ENCODE data around the gene COL8A1.
"Not testable (repeated sequence)": the region's sequence is repeated elsewhere in the genome, so short reads cannot be mapped to it uniquely, and the experiment has no call there.

The COL8A1 gene

DNA sequence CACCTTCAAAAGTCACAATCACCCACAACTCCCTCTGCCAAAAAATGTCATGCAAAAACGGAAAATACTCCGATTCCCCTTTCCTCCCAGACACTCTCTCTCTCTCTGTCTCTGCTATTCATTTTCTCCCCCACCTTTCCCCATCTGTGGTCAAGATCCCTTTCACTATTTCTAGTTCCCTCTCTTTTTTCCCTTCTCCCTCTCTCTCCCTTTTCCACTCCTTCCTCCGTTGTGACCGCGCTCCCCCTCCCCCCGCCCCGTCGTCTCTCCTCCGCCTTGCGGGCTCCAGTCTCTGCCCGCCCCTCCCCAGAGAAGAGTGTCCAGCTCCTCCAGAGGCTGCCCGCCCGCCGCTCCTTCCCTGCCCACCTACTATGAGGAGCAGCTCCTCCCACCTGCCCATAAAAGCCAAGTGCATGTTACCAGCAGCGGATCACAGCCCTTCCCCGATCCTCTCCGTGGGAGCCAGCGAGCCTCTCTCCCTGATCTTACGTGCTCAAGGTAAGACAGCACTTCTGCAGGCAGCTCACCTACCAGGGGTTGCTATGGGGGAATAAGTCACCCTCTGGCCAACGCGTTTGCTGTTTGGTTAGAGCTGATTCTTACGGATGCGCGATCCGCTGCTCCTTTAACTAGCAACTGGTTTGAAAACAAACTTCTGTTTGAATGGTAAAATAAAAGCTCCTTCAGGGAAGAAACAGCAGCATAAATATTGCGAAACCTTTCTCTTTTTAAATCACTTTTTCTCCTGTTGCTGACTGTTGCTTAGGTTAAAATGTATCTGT lies at the start of gene COL8A1:
Gene COL8A1, plus strand, starts transcription at position 428 of the 782 bp plus-strand sequence. CDS start 152,089 bp downstream, outside the sequence.
- DNase-seq: peak; percentile 27

DNA sequence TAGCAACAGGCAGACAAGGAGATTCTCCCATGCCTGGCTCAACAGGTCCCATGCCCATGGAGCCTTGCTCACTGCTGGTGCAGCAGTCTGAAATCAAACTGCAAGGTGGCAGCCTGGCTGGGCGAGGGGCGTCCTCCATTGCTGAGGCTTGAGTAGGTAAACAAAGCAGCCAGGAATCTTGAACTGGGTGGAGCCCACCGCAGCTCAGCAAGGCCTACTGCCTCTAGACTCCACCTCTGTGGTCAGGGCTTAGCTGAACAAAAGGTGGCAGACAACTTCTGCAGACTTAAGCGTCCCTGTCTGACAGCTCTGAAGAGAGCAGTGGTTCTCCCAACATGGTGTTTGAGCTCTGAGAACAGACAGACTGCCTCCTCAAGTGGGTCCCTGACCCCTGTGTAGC lies 49.2 kb upstream of the COL8A1 start:
- DNase-seq: not testable (repeated sequence)

DNA sequence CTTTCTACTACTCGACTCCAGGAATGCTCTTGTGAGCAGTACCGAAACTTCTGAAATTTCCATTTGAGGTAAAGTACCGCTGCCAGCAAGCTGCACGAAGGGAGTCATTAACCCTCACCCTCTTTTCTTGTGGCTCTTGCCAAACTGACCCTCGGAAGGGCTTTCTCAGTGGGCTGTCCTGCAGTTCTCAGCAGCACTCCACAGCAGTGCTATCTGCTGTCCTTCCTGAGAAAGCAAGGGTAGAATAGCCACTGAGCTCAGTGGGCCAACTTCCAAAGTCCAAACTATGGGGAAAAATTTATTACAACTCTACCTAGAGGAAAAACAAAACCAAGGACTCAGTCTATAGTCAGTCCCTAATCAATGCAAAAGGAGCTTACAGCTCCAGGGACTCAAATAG lies 38.5 kb upstream of the COL8A1 start:
- DNase-seq: no peak

DNA sequence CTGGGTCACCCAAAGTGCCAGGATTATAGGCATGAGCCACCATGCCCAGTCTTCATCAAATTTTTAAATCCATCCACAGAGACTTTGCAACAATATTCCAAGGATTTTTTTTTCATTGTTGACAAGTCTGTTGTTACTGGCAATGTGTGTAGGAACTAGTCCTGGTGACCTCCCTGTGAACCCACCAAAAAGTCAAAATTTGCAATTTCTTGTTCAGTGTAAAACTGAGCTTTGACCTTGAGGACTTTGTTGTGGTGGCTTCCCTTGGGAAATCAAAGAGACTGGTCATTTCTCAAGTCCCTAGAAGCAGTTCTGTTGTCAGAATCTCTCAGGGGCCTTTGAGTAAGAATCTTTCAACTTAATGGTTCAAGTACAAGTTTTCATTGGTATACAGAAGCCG lies 36.9 kb upstream of the COL8A1 start:
- no peak for DNase-seq

DNA sequence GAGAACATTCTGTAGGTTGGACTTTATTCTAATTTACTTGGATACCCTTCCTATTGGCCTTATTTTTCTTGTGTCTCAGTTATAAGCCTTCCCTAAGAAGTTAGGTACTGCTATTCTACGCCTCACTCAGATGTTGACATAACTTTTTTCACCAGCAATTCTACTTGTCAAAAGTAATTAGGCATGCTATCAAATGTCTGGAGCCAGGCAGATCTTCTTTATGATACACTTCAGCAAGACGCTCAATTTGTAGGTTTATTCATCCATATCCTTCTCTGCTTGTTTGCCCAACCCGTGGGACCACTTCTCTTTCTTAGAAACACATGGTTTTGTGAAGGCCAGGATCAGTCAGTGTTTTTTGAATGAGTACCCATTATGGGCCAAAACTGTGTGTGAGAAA lies 36.2 kb upstream of the COL8A1 start:
- DNase-seq: peak; percentile 17

DNA sequence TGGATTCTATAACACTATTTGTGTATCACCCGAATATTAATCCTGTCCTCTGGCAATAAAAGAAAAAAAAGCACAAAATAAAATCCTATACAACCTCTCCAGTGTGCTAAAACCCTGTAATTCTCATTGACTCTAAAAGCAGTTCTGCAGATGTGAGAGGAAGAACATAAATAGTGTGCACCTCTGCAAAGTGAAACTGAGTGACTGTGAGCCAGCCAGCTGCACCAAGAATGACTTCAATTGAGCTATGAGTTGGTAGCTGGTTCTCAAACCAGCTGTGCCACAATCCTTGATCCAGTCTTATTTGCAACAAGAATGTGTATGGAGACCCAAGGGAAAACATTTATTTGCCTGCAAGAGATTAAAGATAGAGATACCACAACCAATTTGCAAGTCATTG lies 31.2 kb upstream of the COL8A1 start:
- DNase-seq: no peak

DNA sequence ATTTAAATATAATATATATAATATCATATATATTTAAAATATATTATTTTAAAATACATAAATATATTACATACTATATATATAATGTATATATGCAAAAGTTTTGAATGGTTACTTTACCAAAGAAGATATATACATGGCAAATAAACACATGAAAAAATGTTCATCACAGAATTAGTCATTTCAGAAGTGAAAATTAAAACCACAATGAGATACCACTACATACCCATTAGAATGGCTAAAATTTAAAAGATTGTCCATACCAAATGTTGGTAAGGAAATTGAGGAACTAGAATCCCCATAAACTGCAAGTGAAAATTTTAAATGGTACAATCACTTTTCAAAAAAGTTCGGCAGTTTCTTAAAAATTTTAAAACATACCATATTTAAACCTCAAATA lies 23.6 kb upstream of the COL8A1 start:
- DNase-seq: no peak

DNA sequence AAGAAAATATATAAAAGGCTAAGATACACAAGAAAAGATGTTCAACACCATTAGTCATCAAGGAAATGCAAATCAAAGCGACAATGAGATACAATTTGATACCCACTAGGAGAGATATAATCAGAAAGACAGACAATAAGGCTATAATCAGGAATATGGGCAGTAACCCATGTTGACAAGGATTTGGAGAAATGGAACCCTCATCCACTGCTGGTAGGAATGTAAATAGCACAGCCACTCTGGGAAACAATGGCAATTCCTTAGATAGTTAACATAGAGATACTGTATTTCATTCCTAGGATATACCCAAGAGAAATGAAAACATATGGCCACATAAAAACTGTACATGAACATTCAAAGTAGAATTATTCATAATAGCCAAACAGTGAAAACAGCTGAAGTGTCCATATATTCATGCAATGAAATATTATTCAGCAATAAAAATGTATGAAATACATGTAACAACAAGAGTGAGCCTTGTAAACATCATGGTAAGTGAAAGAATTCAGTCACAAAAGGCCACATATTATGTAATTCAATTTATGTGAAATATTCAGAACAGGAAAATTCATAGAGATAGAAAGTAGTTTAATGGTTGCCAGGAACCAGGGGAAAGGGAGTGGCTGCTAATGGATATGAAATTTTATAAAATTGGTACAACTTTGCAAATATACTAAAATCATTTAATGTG lies 18.2 kb upstream of the COL8A1 start:
- no peak for DNase-seq

DNA sequence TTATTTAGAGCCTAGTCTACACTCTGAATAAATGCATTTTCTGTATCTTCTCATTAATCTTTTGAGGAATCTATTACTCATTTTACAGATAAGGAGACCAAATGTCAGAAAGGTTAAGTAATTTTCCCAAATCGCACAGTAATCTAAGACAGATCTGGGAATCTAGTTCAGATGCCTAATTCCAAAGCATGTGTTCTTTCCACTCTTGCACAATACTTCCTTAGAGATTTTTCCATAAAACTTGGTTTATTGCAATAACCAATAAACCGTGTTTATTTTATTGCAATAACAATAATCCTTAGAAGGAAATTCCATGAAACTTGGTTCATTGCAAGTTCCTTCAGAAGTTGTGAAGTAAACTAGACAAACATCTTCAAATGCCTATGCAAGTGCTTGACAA lies 17.4 kb upstream of the COL8A1 start:
- DNase-seq: no peak

DNA sequence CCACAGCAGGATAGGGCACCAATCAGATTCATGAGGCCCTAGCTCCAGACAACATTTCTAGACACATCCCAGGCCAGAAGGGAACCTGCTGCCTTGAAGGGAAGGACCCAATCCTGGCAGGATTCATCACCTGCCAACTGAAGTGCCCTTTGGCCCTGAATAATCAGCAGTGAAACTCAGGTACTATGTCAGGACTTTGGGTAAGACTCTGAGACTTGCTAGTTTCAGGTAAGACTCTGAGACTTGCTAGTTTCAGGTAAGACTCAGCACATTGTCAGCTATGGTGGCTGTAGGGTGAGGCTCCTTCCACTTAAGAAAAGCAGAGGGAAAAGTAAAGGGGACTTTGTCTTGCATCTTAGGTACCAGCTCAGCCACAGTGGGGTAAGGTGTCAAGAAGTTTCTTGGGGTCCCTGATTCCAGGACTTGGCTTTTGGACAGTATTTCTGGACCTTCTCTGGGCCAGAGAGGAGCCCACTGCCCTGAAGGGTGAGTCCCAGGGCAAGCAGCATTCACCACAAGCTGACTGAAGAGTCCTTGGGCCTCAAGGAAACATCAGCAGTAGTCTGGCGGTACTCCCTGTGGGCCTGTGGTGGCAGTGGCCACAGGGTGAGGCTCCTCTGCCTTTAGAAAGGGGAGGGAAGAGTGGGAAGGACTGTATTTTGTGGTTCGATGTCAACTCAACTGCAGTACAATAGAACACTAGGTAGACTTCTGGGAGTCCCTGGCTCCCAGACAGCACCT lies 13.7 kb upstream of the COL8A1 start:
- no peak for DNase-seq

DNA sequence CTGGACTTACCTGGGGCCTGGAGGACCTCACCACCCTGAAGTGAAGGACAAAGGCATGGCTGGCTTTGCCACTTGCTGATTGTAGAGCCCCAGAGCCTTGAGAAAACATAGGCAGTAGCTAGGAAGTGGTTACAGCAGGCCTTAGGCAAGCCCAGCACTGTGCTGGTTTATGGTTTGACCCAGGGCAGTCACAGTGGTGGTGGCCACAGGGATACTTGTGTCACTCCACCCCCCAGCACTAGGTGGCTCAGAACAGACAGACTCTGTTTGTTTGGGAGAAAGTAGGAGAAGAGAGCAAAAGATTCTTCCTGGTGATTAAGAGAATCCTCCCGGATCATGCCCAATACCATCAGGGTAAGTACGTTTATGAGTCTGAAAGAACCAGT lies 13.2 kb upstream of the COL8A1 start:
- DNase-seq: no peak

DNA sequence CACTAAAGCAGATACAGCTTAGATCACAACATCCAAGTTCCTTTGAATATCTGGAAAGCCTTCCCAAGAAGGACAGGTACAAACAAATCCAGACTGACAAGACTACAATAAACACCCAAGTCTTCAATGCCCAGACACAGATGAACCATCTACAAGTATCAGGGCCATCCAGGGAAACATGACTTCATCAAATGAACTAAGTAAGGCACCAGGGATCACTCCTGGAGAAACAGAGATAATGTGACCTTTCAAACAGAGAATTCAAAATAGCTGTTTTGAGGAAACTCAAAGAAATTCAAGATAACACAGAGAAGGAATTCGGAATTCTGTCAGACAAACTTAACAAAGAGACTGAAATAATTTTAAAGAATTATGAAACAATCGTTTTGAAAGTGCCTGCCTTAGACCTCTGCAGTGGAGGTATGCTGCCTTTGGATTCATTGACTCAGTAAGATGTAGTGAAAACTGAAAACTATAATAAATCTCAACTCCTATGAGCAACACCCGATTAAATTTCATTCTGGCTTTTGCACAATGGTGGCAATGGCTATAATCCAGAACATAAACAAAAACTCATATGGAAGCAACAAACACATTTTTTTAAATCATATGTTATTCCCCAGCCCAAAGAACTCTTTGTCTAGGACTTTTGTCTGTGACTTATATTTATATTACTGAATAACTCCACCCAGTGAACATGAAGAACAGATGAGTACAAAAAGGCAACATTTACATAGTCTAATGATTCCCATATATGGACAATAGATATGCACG lies 12.6 kb upstream of the COL8A1 start:
- no peak for DNase-seq

DNA sequence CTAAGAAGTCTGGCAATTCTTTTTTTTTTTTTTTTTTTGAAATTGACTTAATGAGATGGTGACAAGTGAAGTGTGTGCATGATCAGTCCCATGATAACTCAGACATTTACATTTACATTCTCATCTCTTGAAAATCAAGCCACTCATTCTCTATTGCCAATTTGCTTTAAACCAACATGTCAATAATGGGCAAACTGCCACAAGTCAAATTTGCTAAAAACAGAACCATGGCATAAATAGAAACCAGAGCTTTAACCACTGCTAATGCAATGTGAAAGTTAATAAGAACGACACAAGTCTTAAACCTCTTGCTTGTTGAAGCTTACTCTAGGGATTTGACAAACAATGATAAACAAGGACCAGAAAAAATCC lies 12.0 kb upstream of the COL8A1 start:
- DNase-seq: no peak

DNA sequence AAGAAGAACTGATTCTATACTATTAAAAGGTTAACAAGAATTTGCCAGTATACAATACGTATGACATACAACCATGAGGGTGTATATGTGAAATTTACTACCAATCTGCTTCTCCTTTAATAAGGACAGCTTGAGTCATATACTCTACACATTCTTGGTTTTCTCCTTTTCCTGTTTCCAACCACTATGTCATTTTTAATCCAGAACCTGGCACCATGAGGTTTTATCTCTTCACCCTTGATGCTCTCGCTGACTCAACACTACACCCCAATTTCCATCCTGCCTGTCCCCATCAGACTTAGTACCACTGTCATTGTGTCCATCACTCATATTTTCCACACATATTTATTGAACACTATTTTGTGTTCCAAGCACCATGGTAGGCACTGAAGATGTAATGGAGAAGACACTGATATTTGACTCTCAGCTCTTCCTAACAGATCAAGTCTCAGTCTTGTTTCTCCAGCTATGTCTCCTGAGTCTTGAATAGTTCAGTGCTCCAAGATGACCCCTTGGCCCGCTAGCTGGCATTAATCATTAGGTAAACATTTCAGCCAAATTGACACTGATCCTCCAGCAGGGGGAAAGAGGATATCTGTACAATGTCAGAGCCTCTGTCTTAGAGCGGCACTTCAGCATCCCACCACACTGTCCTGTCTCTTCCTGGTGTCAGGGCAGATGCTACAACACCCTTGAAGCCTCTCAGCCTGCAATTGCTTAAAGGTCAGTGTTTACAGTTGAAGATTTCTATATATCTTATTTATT lies 11.2 kb upstream of the COL8A1 start:
- DNase-seq: no peak

DNA sequence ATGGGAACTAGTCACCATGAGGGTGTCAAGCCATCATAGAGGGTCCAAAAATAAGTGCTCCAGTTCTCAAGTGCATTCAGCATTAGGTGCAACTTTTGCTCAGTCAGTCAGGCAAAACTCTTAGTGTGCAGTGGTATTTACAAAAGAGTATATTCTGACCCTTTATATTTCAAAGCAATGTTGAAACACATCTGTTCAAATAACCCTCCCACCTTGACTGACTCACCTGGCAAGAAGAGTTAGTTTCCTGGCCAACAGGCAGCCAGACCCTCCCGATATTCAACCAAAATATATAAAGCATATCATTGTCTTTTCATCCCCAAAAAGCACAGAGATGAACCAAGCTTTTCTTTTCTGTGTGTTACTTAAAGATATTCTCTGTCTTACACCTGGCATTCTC lies 7.6 kb upstream of the COL8A1 start:
- DNase-seq: no peak

DNA sequence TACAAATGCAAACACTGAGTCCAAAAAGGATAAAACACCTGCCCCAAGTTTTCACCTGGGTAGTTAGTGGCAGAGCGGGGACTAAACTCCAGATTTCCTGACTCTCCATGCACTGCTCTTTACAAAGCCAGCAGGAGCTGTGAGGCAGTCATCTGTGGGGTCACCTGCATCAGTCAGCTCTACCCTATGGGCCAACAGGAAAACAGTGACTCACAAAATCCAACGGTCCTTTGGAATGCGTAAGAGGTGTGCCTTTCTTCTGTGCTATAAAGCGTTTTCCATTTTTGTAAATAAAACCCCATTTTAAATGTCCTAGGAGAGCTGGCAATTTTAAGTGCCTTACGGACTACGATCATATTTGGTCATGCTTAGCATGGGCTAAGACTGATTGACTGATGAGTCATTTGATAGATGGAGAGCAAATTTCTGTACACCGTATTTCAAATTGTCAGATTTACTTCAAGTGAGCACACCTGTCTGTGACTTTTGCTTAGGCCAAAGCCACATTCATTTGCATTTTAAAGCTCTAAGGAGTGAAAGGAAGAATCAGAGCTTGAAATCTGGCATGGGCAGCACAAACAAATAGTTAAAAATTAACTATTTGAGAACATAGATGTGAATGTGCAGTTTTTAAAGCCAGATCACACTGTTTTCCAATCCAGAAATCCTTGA lies 4.4 kb upstream of the COL8A1 start:
- no peak for DNase-seq

DNA sequence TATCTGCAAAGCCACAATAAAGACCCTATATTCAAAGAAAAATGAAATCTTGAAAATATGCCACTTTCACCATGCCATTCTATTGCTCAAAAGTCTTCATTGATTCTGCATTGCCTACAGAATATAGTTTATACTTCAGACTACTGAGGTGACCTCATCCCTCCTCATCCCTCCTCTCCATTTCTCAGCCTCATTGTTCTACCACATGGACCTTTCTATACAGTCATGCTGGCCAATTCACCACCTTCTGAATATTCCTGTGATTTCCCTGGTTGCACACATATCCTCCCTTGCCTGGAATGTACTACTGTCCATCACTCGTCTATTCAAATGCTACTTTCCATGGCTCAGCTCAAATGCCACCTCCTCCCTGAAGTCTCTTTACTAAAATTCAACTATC lies 3.5 kb upstream of the COL8A1 start:
- no peak for DNase-seq

DNA sequence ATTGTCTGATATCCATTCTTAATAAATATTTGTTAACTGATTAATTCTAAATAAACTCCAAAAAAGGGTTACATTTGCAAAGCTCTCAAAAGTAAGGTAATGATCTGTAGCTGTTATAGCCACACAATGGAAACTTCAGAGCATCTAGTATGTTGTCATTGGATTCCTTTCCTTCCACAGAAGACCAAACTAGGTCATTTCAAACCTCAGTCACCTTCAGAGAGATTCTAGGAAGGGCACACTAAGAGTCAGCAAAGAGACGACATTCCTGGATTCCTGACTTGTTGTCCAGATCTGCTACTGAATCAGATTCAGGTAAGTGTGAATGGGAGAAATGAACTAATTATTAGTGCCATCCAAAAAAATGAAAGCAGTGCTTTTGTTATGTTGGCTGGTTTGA lies 3.0 kb upstream of the COL8A1 start:
- no peak for DNase-seq

DNA sequence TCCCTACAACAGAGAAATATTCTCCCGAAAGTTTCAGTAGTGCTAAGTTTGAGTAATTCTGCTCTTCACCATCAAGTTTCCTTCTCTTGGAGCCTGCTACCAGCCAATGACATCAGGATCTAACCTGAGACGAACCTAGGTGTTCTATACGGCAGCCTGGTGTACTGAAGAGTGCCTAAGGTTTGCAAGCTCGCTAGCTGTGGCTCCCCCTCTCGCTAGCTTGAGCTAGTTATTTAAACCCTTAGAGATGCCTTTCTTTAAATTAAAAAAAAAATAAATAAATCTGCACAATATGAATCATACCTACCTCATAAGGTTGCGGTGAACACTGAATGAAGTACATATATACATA lies 1.4 kb upstream of the COL8A1 start:
- DNase-seq: peak; percentile 2

DNA sequence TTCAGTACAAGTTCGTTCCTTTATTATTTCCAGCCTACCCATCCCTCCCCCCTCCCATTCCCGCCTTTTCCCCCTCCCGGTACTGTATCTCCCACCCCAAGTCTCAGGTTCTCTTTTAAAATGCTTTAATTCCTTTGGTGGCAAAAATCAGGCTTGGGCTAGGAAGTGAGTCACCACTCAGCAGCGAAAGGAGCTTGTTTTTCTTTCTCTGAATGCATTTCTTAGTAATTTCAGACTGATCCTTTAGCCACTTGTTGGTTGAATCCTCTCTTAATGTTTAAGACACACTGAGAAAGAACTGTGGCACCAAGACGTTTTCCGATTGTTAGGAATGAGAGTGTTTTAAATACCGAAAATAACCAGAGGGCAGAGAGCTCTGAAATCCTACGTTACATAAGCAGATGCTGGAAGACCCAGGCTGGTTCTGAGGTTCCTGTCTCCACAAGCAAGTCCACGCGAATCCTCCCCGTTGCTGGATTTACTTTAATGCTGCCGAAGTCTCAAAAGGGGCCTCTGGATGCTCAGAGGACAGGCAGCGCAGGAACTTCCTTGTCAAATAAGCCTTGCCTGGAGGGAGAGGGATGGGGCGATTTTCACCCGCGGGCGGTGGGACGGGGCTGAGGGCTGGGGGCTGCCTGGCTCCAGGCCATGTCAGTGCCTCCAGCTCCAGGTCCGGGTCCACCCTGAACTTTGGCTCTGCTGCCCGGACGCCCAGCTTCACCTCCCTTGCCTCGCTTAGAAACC lies 854 bp upstream of the COL8A1 start:
- no peak for DNase-seq

DNA sequence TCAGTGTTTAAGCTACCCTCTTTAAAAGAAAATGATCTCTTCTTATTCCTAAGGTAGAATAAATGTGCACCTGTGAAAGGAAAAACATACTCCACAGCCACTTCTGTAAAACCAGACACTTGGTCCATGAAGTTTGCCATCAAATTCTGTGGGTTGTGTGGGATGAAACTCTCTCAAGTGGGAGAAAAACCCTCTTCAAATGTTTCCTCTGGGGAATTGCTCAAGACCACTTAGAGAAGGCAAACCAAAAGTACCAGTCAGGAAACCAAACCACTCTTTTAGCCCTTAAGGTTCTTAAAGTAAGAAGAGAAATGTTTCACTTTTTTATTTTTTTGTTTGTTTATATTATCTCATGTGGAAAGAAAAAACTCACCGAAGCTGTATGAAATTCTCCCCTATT lies 1.2 kb downstream of the COL8A1 start:
- no peak for DNase-seq

Measured in NCI-H69 (cell line).